Measurements from ENCODE around the gene SIRT3. TPM values are rescaled to one million over a fixed set of nuclear protein-coding genes. Genes with fewer than 3 reads are reported as not detected.
"Not testable (repeated sequence)": the region's sequence is repeated elsewhere in the genome, so short reads cannot be mapped to it uniquely, and the experiment has no call there.

SIRT3 gene
- total RNA-seq, 1 donor from 2014 or later: 12.6 TPM

- not testable (repeated sequence) for FAIRE-seq; DNase-seq (ENCODE audit: low spot score in 2 of 2)
Observed at GRCh38 chr11:190546-190945, 45.6 kb downstream of the SIRT3 start.

GRCh38 chr11:189843-190311 lies 46.3 kb downstream of the SIRT3 start:
- FAIRE-seq; DNase-seq (ENCODE audit: low spot score in 2 of 2): not testable (repeated sequence)

GRCh38 chr11:189200-189783 lies 46.9 kb downstream of the SIRT3 start:
- FAIRE-seq; DNase-seq (ENCODE audit: low spot score in 2 of 2): not testable (repeated sequence)

- FAIRE-seq; DNase-seq (ENCODE audit: low spot score in 2 of 2): not testable (repeated sequence)
Observed at GRCh38 chr11:180242-180641, 55.9 kb downstream of the SIRT3 start.

Other genes starting within 250 kb of the SIRT3 start
- gene SCGB1C1, start 43.3 kb downstream of the SIRT3 start, total RNA-seq: not detected
- 5.3 TPM for gene BET1L, start 28.9 kb downstream of the SIRT3 start, total RNA-seq
- gene RIC8A, start 28.6 kb downstream of the SIRT3 start, total RNA-seq: 135 TPM
- gene PSMD13, start 634 bp upstream of the SIRT3 start, total RNA-seq: 102 TPM
- not detected for gene NLRP6, start 42.1 kb upstream of the SIRT3 start, total RNA-seq
- gene PGGHG, start 52.8 kb upstream of the SIRT3 start, total RNA-seq: 0.41 TPM
- gene IFITM5, start 63.2 kb upstream of the SIRT3 start, total RNA-seq: not detected
- gene IFITM2, start 71.5 kb upstream of the SIRT3 start, total RNA-seq: 5.3 TPM
- 6.9 TPM for gene IFITM1, start 77.7 kb upstream of the SIRT3 start, total RNA-seq
- 1.6 TPM for gene IFITM3, start 84.5 kb upstream of the SIRT3 start, total RNA-seq
- 88.9 TPM for gene B4GALNT4, start 133.2 kb upstream of the SIRT3 start, total RNA-seq
- not detected for gene PKP3, start 157.9 kb upstream of the SIRT3 start, total RNA-seq
- 7.3 TPM for gene SIGIRR, start 178.7 kb upstream of the SIRT3 start, total RNA-seq
- not detected for gene ANO9, start 205.7 kb upstream of the SIRT3 start, total RNA-seq
- 21.6 TPM for gene PTDSS2, start 213.9 kb upstream of the SIRT3 start, total RNA-seq